ENCODE results near the gene CLCN4. TPM values are rescaled to one million over a fixed set of nuclear protein-coding genes. Genes with fewer than 3 reads are reported as not detected.

CLCN4 gene
- total RNA-seq, 2 donors from 2014 or later, result 0.33 to 1.6 TPM

- Histone ChIP-seq H3K9me3 (no peaks in the 10 kb centered on the region), H3K4me3 (no peak overlapping the region), H3K27me3 (no peaks in the 10 kb centered on the region), H3K36me3 (replicated peaks in 1 of 2; ENCODE audit: insufficient read depth in 1 of 2, low read depth in 2 of 2) (no peaks in the 10 kb centered on the region), H3K4me1 (no peaks in the 10 kb centered on the region), H3K27ac (no peak overlapping the region)
- TF ChIP-seq POLR2A (IDR thresholded peaks at IDR 0.05), result no peak
- no peak for TF ChIP-seq CTCF (IDR thresholded peaks at IDR 0.05)
- DNase-seq (no peak), ATAC-seq (no peak)
- intact Hi-C loops (cut with DNase I), result no loop called here
- WGBS, 2 donors, result 87 to 94% methylated on average over 10 of the region's 12 CpGs
Measured at GRCh38 chrX:10143071-10143983, 13.4 kb upstream of the CLCN4 start.

GRCh38 chrX:10146346-10146745 is 10.4 kb upstream of the CLCN4 start:
- DNase-seq (no peak), ATAC-seq (no peak)
- 93 to 94% methylated on average over 10 of the region's 10 CpGs for WGBS, 2 donors
- Histone ChIP-seq H3K27ac (no peak overlapping the region), H3K9me3 (no peaks in the 10 kb centered on the region), H3K4me3 (no peak overlapping the region), H3K27me3 (no peaks in the 10 kb centered on the region), H3K4me1 (no peaks in the 10 kb centered on the region), H3K36me3 (replicated peaks in 1 of 2; ENCODE audit: insufficient read depth in 1 of 2, low read depth in 2 of 2) (no peaks in the 10 kb centered on the region)
- TF ChIP-seq POLR2A (IDR thresholded peaks at IDR 0.05), result no peak
- TF ChIP-seq CTCF (IDR thresholded peaks at IDR 0.05), result no peak
- intact Hi-C loops (cut with DNase I), result no loop called here

- H3K4me3 ChIP-seq, result no peak overlapping the region
- no peak overlapping the region for H3K27ac ChIP-seq
- no peak for TF ChIP-seq CTCF (IDR thresholded peaks at IDR 0.05)
- TF ChIP-seq POLR2A (IDR thresholded peaks at IDR 0.05), result no peak
- no peaks in the 10 kb centered on the region for H3K27me3 ChIP-seq
- H3K9me3 ChIP-seq, result no peaks in the 10 kb centered on the region
- H3K36me3 ChIP-seq (replicated peaks in 1 of 2; ENCODE audit: insufficient read depth in 1 of 2, low read depth in 2 of 2), result no peaks in the 10 kb centered on the region
- WGBS, 2 donors, result 74 to 80% methylated on average over 1 to 3 of the region's 3 CpGs
- H3K4me1 ChIP-seq, result no peaks in the 10 kb centered on the region
- ATAC-seq (no peak), DNase-seq (no peak)
- intact Hi-C loops (cut with DNase I), result no loop called here
Measured at GRCh38 chrX:10152086-10152485, 4.7 kb upstream of the CLCN4 start.

GRCh38 chrX:10155137-10155536 is 1.6 kb upstream of the CLCN4 start:
- Histone ChIP-seq H3K36me3 (replicated peaks in 1 of 2; ENCODE audit: insufficient read depth in 1 of 2, low read depth in 2 of 2) (no peaks in the 10 kb centered on the region), H3K9me3 (no peaks in the 10 kb centered on the region), H3K27ac (no peak overlapping the region), H3K4me3 (no peak overlapping the region), H3K27me3 (no peaks in the 10 kb centered on the region), H3K4me1 (peaks cover 6% of the 10 kb centered on the region)
- ATAC-seq (no peak), DNase-seq (no peak)
- WGBS, 2 donors, result 92 to 93% methylated on average over 3 to 4 of the region's 4 CpGs
- intact Hi-C loops (cut with DNase I), result no loop called here
- TF ChIP-seq POLR2A (IDR thresholded peaks at IDR 0.05) (no peak), CTCF (IDR thresholded peaks at IDR 0.05) (no peak)

- Histone ChIP-seq H3K9me3 (no peaks in the 10 kb centered on the region), H3K4me1 (peaks cover 6% of the 10 kb centered on the region), H3K4me3 (no peak overlapping the region), H3K27ac (peak overlapping the region; percentile 57 to 82 (median 68)), H3K36me3 (replicated peaks in 1 of 2; ENCODE audit: insufficient read depth in 1 of 2, low read depth in 2 of 2) (no peaks in the 10 kb centered on the region), H3K27me3 (no peaks in the 10 kb centered on the region)
- TF ChIP-seq CTCF (IDR thresholded peaks at IDR 0.05) (no peak), POLR2A (IDR thresholded peaks at IDR 0.05) (peak in 2 of 3 donors; percentile 21 to 31)
- 5 to 11% methylated on average over 7 of the region's 7 CpGs for WGBS, 2 donors
- DNase-seq (no peak), ATAC-seq (peak; percentile 25)
- intact Hi-C loops (cut with DNase I), result no loop called here
Measured at GRCh38 chrX:10157032-10157341, 212 bp downstream of the CLCN4 start.
